Effector CD8-positive, alpha-beta T cell (primary cell): ENCODE results near the gene GTF2A1L.
"Not testable (repeated sequence)": the region's sequence is repeated elsewhere in the genome, so short reads cannot be mapped to it uniquely, and the experiment has no call there.

Source experiments
- DNase-seq: peaks from one replicate; lab custom pipeline; 2025; lab: John Stamatoyannopoulos, UW
- total RNA-seq, 4 experiments: gene quantifications; one replicate each; lab custom pipeline; 2026; lab: John Stamatoyannopoulos, UW

GTF2A1L gene, protein sequence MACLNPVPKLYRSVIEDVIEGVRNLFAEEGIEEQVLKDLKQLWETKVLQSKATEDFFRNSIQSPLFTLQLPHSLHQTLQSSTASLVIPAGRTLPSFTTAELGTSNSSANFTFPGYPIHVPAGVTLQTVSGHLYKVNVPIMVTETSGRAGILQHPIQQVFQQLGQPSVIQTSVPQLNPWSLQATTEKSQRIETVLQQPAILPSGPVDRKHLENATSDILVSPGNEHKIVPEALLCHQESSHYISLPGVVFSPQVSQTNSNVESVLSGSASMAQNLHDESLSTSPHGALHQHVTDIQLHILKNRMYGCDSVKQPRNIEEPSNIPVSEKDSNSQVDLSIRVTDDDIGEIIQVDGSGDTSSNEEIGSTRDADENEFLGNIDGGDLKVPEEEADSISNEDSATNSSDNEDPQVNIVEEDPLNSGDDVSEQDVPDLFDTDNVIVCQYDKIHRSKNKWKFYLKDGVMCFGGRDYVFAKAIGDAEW
- total RNA-seq, result 0 reads per million in 4 experiments

DNA sequence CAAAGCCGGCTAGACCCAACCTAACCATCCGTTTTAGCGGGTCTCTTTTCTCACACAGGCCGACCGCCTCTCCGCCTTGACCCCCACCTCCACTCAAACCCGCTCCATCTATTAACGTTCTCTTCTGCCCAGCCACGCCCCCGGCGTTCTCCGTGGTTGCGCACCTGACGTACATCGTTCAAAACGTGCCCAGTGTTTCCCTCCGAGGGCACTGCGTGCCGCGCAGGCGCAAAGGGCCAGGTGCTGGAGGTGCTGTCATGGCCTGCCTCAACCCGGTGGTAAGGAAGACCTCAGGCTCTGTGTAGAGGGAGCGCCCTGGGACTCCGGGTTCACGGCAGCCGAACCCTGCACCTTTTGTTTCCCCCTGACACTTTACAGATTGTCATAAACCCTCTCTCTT lies at the start of gene GTF2A1L:
Gene GTF2A1L, plus strand, starts transcription at position 239 of the 400 bp plus-strand sequence. Its CDS starts 19 bp downstream, at position 258.
- no peak for DNase-seq

DNA sequence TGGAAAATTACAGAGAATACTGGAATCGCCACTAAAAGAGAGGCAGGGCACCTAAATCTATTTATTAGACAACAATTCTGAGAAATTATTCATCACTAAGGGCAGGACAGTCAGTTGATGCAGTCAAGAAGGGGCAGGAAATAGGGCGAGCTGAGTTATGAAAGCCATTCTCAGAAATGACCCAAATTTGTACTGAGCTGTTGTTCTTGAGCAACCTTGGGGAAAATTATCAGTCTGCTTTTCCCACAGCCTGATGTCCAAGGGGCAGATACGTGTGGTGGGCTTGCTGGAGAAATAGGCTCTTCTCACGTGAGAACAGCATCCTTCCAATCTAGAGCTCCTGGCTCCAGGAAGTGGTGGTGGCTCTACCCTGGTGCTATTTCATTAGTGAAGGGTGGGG lies 49.1 kb upstream of the GTF2A1L start:
- no peak for DNase-seq

DNA sequence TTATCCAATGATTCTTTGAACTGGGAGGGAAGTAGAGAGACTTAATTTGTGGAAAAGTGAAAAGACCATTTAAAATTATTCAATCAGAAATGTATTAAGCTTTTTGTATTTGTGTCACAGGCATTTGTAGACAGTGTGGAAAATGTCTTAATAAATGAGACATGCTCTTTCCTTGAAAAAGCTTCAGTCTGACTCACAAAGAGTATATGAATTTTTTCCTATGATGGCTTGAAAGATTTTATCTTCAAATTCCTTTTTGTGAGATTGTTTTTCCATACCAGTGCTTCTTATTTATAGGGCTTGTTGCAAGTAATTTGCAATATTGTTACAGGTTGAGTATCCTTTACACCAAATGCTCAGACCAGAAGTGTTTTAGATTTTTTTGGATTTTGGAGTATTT lies 48.2 kb upstream of the GTF2A1L start:
- no peak for DNase-seq

DNA sequence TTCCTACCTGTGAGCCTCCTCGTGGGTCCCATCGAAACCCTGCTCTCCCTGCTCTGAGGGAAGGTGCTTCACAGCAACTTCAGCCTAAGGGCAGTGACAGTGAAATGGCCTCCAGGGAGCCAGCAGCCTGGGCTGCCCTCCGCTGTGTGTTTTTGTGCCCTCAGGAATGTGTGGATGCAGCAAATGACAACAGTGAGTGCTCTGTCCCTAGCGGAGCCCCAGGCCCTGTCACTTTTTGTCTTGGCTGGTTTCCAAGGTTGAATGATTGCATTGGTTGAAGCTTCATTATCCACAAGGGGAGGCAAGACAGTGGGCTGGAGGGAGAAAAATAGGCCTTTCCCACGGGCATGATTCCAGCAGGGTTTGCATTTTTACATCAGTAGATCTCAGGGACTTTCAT lies 44.8 kb upstream of the GTF2A1L start:
- no peak for DNase-seq

DNA sequence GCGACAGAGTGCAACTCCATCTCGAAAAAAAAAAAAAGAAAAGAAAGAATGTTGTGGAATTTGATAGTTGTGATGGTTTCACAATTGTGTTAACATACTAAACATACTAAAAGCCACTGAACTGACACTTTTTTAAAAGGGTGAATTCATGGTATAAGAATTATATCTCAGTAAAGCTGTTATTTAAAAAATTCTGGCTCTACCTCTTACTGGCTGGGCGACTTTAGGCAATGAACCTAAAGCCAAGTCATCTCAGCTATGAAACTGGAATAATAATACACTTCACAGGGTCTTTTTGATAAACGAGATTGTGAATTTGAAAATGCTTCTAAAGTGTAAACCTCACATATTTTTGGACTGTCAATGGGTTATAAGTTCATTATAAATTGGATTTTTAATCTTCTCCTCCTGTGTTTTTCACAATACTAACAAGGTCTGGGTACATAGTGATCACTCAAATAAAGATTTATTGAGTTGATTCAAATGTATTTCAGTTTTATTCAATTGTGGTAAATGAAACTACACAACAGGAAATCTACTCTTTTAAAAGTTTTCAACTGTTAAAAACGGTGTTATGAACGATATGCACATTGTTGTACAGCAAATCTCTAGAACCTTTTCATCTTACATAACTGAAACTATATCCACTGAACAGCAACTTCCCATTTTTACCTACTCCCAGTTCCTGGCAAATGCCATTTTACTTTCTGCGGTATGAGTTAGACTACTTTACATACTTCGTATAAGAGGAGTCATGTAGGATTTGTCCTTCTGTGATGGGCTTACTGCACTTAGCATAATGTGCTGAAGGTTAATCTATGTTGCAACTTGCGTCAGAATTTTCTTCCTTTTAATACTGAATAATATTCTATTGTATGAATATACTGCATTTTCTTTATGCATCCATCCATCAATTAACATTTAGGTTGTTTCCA lies 43.0 kb upstream of the GTF2A1L start:
- DNase-seq, result no peak

DNA sequence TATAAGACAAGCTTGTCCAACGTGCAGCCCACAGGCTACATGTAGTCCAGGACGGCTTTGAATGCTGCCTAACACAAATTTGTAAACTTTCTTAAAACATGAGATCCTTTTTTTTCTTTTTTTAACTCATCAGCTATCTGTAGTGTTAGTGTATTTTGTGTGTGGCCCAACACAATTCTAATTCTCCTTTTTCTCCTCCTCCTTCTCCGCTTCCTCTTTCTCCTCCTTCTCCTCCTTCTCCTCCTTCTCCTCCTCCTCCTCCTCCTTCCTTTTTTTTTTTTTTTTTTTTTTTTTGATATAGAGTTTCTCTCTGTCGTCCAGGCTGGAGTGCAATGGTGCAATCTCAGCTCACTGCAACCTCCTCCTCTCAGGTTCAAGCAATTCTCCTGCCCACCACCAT lies 39.3 kb upstream of the GTF2A1L start:
- no peak for DNase-seq

DNA sequence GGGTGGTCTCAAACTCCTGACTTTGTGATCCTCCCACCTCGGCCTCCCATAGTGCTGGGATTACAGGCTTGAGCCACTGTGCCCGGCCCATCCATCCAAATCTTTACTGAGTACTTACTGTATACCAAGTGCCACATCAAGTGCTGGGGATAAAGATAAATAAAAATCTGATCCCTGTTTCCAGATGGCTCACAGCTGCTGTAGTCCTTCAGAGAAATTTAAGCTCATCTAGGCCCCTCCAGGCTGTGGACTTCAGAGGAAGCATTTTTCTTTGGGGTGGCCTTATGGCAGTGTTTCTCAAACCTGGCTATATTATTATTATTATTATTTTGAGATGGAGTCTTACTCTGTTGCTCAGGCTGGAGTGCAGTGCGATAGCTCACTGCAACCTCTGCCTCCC lies 33.7 kb upstream of the GTF2A1L start:
- DNase-seq, result no peak

DNA sequence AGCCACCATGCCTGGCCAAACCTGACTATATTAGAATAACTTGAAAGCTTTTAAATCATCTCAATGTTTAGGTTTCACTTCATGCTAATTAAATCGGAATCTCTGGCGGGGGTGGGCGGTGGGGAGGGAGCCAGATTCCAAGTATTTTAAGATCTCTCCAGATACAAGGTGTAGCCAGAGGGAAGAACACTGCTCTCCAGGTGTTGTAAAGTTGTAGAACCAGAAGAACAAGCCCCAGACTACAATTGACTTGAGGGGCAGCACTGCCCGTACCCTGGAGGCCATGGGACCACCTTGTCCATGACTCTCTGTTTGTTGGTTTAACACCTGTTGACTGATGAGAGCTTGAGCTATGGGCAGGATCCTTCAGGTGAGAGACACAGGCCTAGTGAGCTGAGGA lies 33.1 kb upstream of the GTF2A1L start:
- DNase-seq, result no peak

DNA sequence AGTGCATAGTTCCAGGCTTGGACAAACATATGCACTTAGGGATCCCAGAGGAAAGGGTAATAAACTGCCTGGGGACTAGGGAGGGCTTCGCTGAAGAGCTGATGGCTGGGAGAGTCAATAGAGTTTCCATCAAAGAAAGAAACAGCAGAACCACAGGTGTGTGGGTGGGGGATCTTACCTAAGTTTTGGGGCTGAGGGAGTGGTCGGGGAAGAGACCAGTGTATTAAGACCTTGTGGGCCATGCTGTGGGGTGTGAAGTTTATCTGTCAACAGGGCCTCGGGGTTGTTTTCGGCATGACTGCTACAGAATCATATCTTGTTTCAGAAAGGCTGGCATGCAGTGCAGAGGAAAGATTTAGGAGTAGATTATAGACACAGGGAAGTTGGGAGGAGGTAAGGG lies 31.2 kb upstream of the GTF2A1L start:
- no peak for DNase-seq

DNA sequence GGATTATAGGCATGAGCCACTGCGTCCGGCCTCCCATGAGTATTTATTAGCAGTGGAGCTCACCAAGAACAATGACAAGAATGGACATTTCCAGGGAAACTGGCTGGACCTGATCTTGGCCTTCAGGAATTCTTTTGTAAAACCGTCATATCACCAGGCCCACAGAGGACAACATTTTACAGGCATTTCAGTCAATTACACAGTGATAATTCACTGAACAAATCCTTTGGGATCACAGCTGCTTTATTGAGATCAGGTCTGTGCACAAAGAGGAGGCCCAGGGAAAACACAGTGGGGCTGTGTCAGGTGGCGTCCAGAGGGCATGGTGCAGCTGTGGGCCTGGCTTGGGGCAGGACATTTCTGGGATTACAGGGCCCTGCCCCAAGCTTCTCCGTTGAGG lies 30.1 kb upstream of the GTF2A1L start:
- DNase-seq, result no peak

DNA sequence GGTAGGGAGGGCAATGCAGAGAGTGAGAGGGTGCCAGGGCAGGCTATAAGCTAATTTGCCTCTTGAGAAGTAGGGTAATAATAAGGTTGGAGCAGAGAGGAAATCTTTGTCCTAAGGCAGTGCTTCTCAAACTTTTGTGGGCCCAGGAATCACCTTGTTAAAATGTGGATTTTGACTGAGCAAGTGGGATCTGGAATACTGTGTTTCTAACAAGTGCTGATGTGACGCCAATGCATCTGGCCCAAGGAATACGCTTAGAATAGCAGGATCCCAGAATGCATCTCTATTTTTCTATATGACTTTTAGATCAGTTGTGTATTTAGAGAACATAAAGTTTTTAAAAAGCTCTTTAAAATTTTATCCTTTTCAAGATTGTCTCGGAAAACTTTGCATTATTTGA lies 29.7 kb upstream of the GTF2A1L start:
- DNase-seq, result no peak

DNA sequence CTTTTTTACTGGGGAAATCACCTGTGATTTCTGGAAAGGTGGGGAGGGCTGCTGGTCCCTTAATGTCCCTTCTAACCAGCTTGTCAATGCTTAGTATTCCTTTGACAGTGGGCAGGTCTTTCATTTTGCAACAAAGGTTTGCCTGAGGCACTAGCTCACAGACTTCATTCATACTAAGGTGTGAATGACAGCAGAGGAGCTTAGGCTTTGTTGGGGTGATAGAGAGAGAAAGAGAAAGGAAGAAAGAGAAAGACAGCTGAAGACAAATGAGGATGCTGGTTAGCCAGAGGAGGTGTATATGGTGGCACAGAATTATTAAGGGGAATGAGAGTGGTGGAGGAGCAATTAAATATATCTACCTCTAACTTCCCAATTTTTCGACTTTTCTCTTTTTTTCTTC lies 28.9 kb upstream of the GTF2A1L start:
- DNase-seq, result no peak

DNA sequence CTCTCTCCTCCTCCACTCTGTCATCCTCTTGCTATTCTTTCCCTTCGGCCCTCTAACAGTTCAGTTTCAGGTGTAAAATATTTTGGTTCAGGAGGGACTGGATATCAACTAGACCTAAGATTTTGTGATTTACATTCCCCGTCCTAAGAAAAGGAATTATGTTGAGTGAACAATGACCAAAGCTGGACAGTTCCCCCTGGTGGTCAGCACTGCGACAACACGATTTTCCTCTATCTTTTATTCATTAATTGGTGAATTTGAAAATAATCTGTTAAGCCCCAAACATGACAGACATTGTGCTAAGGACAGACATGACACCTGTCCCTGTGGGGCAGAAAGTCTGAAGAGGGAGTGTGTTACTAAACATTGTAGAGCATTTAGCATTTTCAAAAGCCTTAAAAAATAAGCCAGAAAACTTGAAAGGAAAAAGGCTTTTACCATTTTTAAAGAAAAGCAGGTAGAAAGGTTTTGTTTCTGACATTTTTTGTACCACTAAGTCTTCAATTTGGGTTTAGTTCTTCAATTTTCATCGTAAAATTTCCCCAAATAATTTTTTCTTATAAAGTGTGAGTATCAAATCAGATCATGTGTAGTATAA lies 28.4 kb upstream of the GTF2A1L start:
- no peak for DNase-seq

DNA sequence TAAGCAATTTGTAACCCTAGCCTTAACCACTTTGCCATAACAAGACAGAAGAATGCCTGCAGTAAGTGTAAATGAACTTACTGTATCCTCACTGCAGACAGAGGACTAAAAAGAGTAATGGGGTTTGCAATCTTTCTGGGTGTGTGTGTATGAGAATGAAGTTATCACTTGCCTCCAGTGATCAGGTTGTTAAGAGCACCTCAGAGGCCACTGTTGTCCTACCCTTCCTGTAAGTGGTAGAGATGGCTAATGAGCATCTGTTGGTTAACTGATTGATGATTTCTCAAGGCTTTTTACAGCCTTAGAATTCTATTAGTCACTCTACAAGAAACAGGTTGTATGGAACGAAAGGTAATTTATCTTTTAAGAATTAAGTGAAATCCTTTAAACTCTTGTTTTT lies 27.6 kb upstream of the GTF2A1L start:
- DNase-seq, result no peak

DNA sequence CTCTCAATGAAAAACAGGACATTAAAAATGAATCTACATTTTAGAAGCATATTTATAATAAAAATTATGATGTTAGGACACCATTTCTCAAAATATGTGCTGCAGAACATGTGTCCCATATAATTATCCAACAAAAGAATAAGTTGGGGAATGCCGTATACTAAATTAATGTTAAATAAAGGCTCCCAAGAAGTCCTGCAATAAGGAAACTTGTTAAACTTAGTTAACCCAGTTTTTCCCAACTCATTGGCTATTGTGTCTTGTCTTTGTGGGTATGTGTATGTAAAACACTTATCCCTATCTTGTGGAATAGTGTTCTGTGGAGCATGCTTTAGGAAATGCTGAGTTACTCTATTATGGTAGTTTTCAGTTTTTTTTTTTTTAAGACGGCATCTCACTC lies 25.6 kb upstream of the GTF2A1L start:
- DNase-seq, result no peak

DNA sequence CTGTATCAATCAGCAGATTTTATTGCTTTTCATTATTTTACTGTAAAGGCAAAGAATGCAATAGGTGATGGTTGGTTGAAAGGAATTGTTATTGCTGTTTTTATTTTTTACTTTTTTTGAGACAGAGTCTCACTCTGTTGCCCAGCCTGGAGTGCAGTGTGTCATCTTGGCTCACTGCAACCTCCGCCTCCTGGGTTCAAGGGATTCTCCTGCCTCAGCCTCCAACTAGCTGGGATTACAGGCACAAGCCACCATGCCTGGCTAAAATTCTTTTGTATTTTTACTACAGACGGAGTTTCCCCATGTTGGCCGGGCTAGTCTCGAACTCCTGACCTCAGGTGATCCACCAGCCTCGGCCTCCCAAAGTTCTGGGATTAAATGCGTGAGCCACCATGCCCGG lies 20.9 kb upstream of the GTF2A1L start:
- not testable (repeated sequence) for DNase-seq

DNA sequence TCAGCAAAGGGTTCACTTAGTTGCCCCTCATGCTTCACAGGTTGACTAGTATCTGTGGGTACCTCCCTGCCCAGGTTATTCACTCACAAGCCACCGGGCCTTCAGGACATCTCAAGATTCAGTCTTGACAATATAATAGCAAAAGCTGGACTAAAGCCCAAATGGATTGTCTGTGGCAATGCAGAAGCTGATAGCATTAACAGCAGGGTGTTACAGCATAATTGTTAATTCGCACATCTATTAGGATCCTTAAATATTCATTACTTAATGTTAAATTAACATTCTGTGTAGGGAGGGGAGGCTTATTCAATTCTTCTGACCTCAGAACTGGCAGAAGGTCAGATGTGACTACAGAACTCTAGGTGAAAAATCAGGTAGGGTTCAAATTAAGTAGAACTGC lies 20.2 kb upstream of the GTF2A1L start:
- DNase-seq, result no peak

DNA sequence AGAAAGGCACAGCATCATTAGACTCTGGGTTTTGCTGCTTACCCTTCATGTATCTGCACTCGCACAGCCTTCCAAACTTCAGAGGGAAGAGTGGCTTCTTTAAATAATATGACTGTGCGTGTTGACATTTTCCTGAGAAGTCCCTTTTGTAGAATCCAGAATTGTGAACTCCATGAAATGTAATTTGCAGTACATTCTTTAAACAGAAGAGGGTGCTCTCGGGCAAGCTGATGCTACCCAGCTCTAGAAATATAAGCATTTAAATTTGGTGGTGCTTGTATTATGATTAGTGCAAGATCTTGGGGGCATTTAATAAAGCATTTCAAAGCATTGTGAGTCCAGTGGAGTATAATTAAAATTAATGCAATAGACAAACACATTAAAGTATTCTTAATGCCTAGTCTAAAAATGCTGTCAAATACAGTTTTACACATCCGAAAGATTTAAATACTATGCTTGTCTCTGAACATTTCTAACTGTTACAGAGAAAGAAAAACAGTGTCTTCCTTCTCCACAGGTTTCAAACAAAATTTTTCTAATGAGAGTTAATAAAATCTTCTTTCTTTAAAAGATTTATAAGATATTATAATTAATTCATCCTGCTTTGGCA lies 17.3 kb upstream of the GTF2A1L start:
- DNase-seq, result no peak

DNA sequence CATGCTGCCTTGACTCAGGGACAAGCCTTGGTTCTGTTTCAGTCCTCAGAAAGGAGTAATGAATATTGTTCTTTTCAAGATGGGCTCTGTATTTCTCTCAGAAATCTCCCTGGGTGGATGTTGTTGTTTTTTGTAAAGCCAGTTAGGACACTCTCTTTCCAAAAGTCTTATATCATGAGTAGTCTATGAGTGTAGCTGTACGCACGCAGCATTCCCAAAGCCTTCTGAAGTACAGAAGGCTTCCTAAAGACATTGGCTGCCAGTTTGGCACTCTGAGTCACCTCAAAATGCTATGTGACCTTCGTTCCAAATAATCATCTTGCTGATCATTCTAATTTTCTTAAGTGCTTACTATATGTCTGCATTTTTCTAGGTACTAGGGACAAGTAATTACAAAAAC lies 16.7 kb upstream of the GTF2A1L start:
- no peak for DNase-seq

DNA sequence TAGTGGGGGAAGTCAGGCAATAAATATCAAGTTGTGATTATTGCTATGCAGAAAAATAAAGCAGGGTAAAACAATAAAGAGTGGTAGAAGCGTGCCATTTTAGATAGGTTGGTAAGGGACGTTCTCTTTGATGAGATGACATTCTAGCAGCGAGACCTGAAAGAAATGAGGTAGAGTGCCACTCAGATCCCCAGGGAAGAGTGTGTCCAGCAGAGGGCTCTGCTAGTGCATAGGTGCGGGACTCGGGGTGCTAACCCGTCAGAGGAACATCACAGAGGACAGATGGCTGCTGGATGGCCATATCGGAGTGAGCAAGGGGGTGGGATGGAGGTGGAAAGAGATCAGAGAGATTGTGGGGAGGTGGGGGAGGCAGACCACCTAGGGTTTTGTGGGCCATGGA lies 16.3 kb upstream of the GTF2A1L start:
- no peak for DNase-seq

DNA sequence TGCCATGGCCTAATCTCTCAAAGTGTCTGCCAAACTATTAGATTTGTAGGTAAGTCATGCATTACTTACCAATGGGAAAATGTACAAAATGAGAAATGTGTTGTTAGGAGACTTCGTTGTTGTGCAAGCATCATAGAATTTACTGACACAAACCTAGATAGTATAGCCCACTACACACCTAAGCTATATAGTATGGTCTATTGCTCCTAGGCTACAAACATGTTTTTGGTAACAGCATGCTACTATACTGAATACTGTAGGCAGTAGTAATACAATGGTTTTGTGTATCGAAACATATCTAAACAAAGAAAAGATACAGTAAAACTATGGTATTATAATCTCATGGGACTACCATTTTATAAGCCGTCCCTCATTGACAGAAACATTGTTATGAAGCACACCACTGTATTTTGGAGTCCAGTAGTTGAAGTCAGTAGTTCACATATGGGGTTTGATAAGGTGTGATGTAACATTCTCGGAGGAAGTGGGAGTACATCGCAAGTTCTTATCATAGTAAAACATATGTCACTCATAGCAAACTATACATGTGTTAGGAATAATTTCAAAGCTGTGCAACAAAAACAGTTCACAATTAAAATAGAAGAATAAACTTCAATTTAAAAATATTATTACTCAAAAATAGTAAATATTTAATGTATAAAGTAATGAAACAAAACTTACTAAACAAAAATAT lies 12.0 kb upstream of the GTF2A1L start:
- DNase-seq, result no peak
